Motor neuron (in vitro differentiated cells): Measurements from ENCODE around the gene CCDC136. TPM values are rescaled to one million over a fixed set of nuclear protein-coding genes. Genes with fewer than 3 reads are reported as not detected.

Source experiments
- ATAC-seq, 8 experiments: fragments of 200-7000 bp; cut with Tn5 transposase; replicated peaks in 6 of 8; 2 replicates each; pipeline ENCODE4 v1.8.0; 2021; ENCODE audit warnings: mild to moderate bottlenecking in 8 of 8, moderate library complexity in 8 of 8
- H3K27ac ChIP-seq, 2 donors: fragments of 250-450 bp; sonication (Bioruptor Pico); 2 replicates each; pipeline ENCODE4 v1.9.0; 2021; ENCODE audit warnings: antibody characterized with exemption in 2 of 2, mild to moderate bottlenecking in 2 of 2, moderate library complexity in 1 of 2
- H3K4me1 ChIP-seq, 2 donors: fragments of 250-450 bp; sonication (Bioruptor Pico); replicated peaks in 1 of 2; 2 replicates each; pipeline ENCODE4 v1.6.1; 2021; ENCODE audit warnings: antibody characterized with exemption in 2 of 2, mild to moderate bottlenecking in 2 of 2, moderate library complexity in 1 of 2
- H3K4me3 ChIP-seq, 5 donors: fragments of 250-450 bp; sonication (Bioruptor Pico); 2 replicates each; pipeline ENCODE4 v1.9.0; 2021; ENCODE audit warnings: antibody characterized with exemption in 5 of 5, mild to moderate bottlenecking in 5 of 5, moderate library complexity in 4 of 5
- WGBS, 10 experiments: fragments of 450-650 bp; shearing (Covaris generic); methylation state at CpG; one replicate each; pipeline ENCODE4 v1.0.0; 2022; 5-methylcytosine and 5-hydroxymethylcytosine counted together
- in situ Hi-C, 9 experiments: fragments of 400-800 bp; cut with MboI; loops; one replicate each; pipeline ENCODE4 v1.15.0; 2021; ENCODE audit warnings: low sequenced_read_pairs in 9 of 9, low pct_unique_long_range_greater_than_20kb in 2 of 9; ENCODE audit not compliant: unreplicated experiment in 9 of 9
- total RNA-seq, 8 experiments: library from RNA; unstranded; fragments of 300-600 nt; gene quantifications; 2 replicates each; pipeline versions ENCODE4 v1.2.3 to v1.2.4, GENCODE V29; 2022

CCDC136 gene
- total RNA-seq, 8 experiments from 2014 or later, result 3.7 to 99.4 (median 23.1) TPM

GRCh38 chr7:128869944-128870285, 78.1 kb downstream of the CCDC136 start:
- H3K4me3 ChIP-seq, result peak overlapping the region; percentile 21 to 39 (median 35)
- peak in 2 of 8 experiments; percentile 9 to 13 for ATAC-seq
- no peak overlapping the region for H3K27ac ChIP-seq
- WGBS, 10 experiments, result 0 to 17% (median 12%) methylated on average over 2 to 10 of the region's 30 CpGs; no CpG with 5 or more reads in 7 of the 10 experiments
- peaks cover 9 to 16% of the 10 kb centered on the region in 2 donors for H3K4me1 ChIP-seq
- in situ Hi-C loops, result no loop called here

GRCh38 chr7:128871050-128871449, 79.3 kb downstream of the CCDC136 start:
- H3K27ac ChIP-seq, result no peak overlapping the region
- 80 to 100% (median 100%) methylated on average over 1 to 4 of the region's 5 CpGs; no CpG with 5 or more reads in 3 of the 10 experiments for WGBS, 10 experiments
- H3K4me1 ChIP-seq, result peaks cover 9 to 16% of the 10 kb centered on the region in 2 donors
- no peak for ATAC-seq
- in situ Hi-C loops, result no loop called here
- H3K4me3 ChIP-seq, result no peak overlapping the region

Other genes starting within 250 kb of the CCDC136 start
- gene GARIN1A, start 119.7 kb upstream of the CCDC136 start, total RNA-seq, result 1 to 10 TPM in 5 of 8 experiments, under 1 TPM in 3; 0.50 to 3.6 (median 1.1) TPM
- gene CALU, start 52.6 kb upstream of the CCDC136 start, total RNA-seq, result 100 to 1,000 TPM in 4 of 8 experiments, 10 to 100 TPM in 4; 66.8 to 449 (median 126) TPM
- under 1 TPM in 5 of 8 experiments, not detected in 3; 0.27 to 0.78 (median 0.43) TPM for gene OPN1SW, start 16.2 kb upstream of the CCDC136 start, total RNA-seq
- gene FLNC, start 38.4 kb downstream of the CCDC136 start, total RNA-seq, result 100 to 1,000 TPM in 1 of 8 experiments, 10 to 100 TPM in 5, 1 to 10 TPM in 2; 1.7 to 157 (median 25.9) TPM
- gene ATP6V1F, start 70.9 kb downstream of the CCDC136 start, total RNA-seq, result 100 to 1,000 TPM; 145 to 455 (median 235) TPM
- 1 to 10 TPM in 2 of 8 experiments, under 1 TPM in 6; 0.22 to 1.5 (median 0.32) TPM for gene KCP, start 118.7 kb downstream of the CCDC136 start, total RNA-seq
- 1 to 10 TPM in 2 of 8 experiments, under 1 TPM in 6; 0.21 to 5.6 (median 0.65) TPM for gene IRF5, start 146.0 kb downstream of the CCDC136 start, total RNA-seq